ENCODE data around the gene C2orf42.

DNA sequence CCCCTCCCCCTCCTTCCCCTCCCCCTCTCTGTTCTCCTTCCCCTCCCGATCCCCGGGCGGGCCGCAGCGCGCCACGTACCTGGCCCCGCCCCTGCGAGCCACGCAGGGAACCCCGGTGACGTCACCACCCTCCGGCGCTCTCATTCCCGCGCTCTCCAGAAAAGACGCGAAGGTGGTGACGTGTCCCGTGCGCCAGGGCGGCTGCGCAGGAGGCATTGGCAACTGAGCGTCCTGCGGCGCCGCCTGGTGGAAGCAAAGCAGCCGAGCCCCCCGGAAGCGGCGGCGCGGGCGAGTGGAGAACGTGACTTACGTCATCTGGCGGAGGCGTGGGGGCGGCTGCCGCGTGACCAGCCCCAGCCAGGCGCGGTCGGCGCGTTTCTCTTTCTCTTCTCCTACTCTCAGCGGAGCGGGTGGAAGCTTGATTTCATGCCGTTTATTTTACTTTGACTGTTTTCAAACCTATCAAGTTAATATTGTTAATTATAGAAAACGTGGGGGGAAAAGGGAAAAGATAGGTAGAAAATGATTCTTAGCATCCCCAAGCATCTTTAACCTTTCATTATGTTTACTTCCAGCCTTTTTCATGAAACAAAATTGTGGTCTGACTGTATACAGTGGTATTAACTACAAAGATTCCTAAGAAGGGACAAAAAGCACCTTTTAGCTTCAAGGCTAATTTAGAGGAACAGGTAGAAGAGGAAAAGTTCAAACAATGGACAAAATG lies 48.1 kb downstream of the C2orf42 start:
- TF ChIP-seq CTCF (IDR thresholded peaks at IDR 0.05; ENCODE audit: borderline replicate concordance, extremely low read depth, low read length, poor library complexity, severe bottlenecking), result peak; percentile 97
- TF ChIP-seq EZH2 (IDR thresholded peaks at IDR 0.05; ENCODE audit: borderline replicate concordance, low read depth, low read length, severe bottlenecking), result no peak

Measured in DND-41 (cell line).